HepG2 (cell line): Measurements from ENCODE around the gene BOLA3. TPM values are rescaled to one million over a fixed set of nuclear protein-coding genes. Genes with fewer than 3 reads are reported as not detected.

ENCODE experiments used
- AGO2 ChIP-seq: fragments of 200-400 bp; formaldehyde crosslinking; optimal IDR thresholded peaks from 2 replicates; pipeline ENCODE3; 2017; ENCODE audit warnings: mild to moderate bottlenecking, low read depth, low read length, moderate library complexity
- ATF7 ChIP-seq, 2 experiments: fragments of 450-650 bp in 1 of 2; sonication (generic) in 1 of 2; formaldehyde crosslinking in 1 of 2; IDR thresholded peaks; 2 replicates each; pipeline versions ENCODE4 v1.4.0 to v1.6.1; 2016 to 2020; ENCODE audit warnings: antibody characterized with exemption in 1 of 2, mild to moderate bottlenecking in 1 of 2, missing genetic modification reagents in 1 of 2
- CERS6 ChIP-seq: sonication (generic); formaldehyde crosslinking; IDR thresholded peaks from 2 replicates; pipeline ENCODE4 v1.5.0; 2020; ENCODE audit warnings: missing genetic modification reagents
- IRF1 ChIP-seq: sonication (generic); formaldehyde crosslinking; IDR thresholded peaks from 2 replicates; pipeline ENCODE4 v1.4.0; 2020; ENCODE audit warnings: low read depth, mild to moderate bottlenecking, missing genetic modification reagents
- KDM6A ChIP-seq: IDR thresholded peaks from 2 replicates; pipeline ENCODE4 v1.6.1; 2016; ENCODE audit warnings: low read depth
- MAFF ChIP-seq: IDR thresholded peaks from 2 replicates; pipeline ENCODE4 v1.6.1; 2011; ENCODE audit warnings: low read depth, low read length, improper control_type of control experiment
- NR3C1 ChIP-seq: sonication (generic); formaldehyde crosslinking; IDR thresholded peaks from 2 replicates; pipeline ENCODE4 v1.4.0; 2020; ENCODE audit warnings: missing genetic modification reagents
- POLR2AphosphoS2 ChIP-seq: IDR thresholded peaks from 2 replicates; pipeline ENCODE4 v1.6.1; 2011; ENCODE audit warnings: low read depth, low read length, improper control_type of control experiment
- SP4 ChIP-seq: sonication (generic); formaldehyde crosslinking; IDR thresholded peaks from 2 replicates; pipeline ENCODE4 v1.8.1; 2023; ENCODE audit warnings: mild to moderate bottlenecking, missing genetic modification reagents
- TERF1 ChIP-seq: sonication (generic); formaldehyde crosslinking; IDR thresholded peaks from 2 replicates; pipeline ENCODE4 v1.8.0; 2022; ENCODE audit warnings: mild to moderate bottlenecking, missing genetic modification reagents, moderate library complexity
- USF2 ChIP-seq, 2 experiments: sonication (generic) in 1 of 2; formaldehyde crosslinking in 1 of 2; IDR thresholded peaks; 2 replicates each; pipeline versions ENCODE4 v1.5.1 to v1.6.1; 2011 to 2020; ENCODE audit warnings: borderline replicate concordance in 1 of 2, low read depth in 1 of 2, low read length in 1 of 2, mild to moderate bottlenecking in 1 of 2, missing genetic modification reagents in 1 of 2, moderate library complexity in 1 of 2
- ZBTB25 ChIP-seq: IDR thresholded peaks from 2 replicates; pipeline ENCODE4 v1.6.1; 2018; ENCODE audit warnings: missing genetic modification reagents
- ZNF296 ChIP-seq: sonication (generic); formaldehyde crosslinking; conservative IDR thresholded peaks from 2 replicates; pipeline ENCODE4 v1.5.0; 2020; ENCODE audit warnings: mild to moderate bottlenecking, missing genetic modification reagents
- ZNF441 ChIP-seq: sonication (generic); formaldehyde crosslinking; IDR thresholded peaks from 2 replicates; pipeline ENCODE4 v1.7.0; 2021; ENCODE audit warnings: missing genetic modification reagents, borderline replicate concordance
- ZNF496 ChIP-seq: sonication (generic); formaldehyde crosslinking; IDR thresholded peaks from 2 replicates; pipeline ENCODE4 v1.8.1; 2023; ENCODE audit warnings: mild to moderate bottlenecking, moderate library complexity, missing genetic modification reagents; ENCODE audit not compliant: insufficient replicate concordance
- ZNF567 ChIP-seq: sonication (generic); formaldehyde crosslinking; IDR thresholded peaks from 2 replicates; pipeline ENCODE4 v1.8.1; 2023; ENCODE audit warnings: mild to moderate bottlenecking, missing genetic modification reagents, borderline replicate concordance
- ZNF816 ChIP-seq: sonication (generic); formaldehyde crosslinking; IDR thresholded peaks from 2 replicates; pipeline ENCODE4 v1.8.0; 2022; ENCODE audit warnings: missing genetic modification reagents, mild to moderate bottlenecking, borderline replicate concordance
- polyA plus RNA-seq, 8 experiments: library from polyadenylated mRNA; depleted of rRNA in 3 of 8; stranded (reverse) in 7 of 8; unstranded in 1 of 8; fragments of >200 nt; fragmentation: Illumina TruSeq in 4 of 8; extraction: Trizol in 4 of 8; gene quantifications; 2 replicates each; pipeline versions ENCODE4 v1.2.1 to v1.2.3, GENCODE V29; 2011 to 2016; ENCODE audit warnings: low read depth in 4 of 8, missing spikeins in 1 of 8, mixed read lengths in 1 of 8; ENCODE audit not compliant: insufficient read depth in 1 of 8
- total RNA-seq, 5 experiments: library from RNA; depleted of rRNA; stranded (reverse); fragments of >200 nt; fragmentation: Illumina TruSeq; extraction: Trizol; gene quantifications; 2 replicates each; pipeline ENCODE4 v1.2.3, GENCODE V29; 2016; ENCODE audit warnings: low read depth in 1 of 5

BOLA3 gene
- total and polyA plus RNA-seq, 2 of the 13 experiments (the other 11 are each of a cell fraction or from before 2014, with no cell fraction given): 89.7 to 170 TPM

- TF ChIP-seq MAFF (no peak), ZNF296 (peak; percentile 84; the same call in 1 of the 2 replicates), IRF1 (CRISPR knock-in tag) (no peak), SP4 (CRISPR knock-in tag) (peak; percentile 87), ZNF816 (CRISPR knock-in tag) (peak; percentile 99), ZNF441 (CRISPR knock-in tag) (peak; percentile 90), ATF7 (IDR thresholded peaks at IDR 0.05) (no peak), ATF7 (CRISPR knock-in tag; IDR thresholded peaks at IDR 0.05) (no peak), USF2 (IDR thresholded peaks at IDR 0.05; ENCODE audit: low read depth, low read length) (no peak), USF2 (CRISPR knock-in tag; IDR thresholded peaks at IDR 0.05; ENCODE audit: borderline replicate concordance) (no peak; the same call in 1 of the 2 replicates), POLR2AphosphoS2 (no peak), NR3C1 (CRISPR knock-in tag) (no peak), KDM6A (no peak), TERF1 (CRISPR knock-in tag) (no peak), CERS6 (CRISPR knock-in tag) (no peak), ZNF567 (CRISPR knock-in tag) (peak; percentile 82; the same call in 1 of the 2 replicates), AGO2 (peak; percentile 77), ZBTB25 (peak; percentile 52; the same call in 1 of the 2 replicates), ZNF496 (CRISPR knock-in tag) (no peak)
Observed at GRCh38 chr2:74119912-74120825, 27.5 kb downstream of the BOLA3 start (continued).
